Right lung (tissue), 5 donors: ENCODE data around the gene NUDT16L1. TPM values are rescaled to one million over a fixed set of nuclear protein-coding genes. Genes with fewer than 3 reads are reported as not detected.

Experiments
- DNase-seq, 2 donors: peaks; one replicate each; pipeline ENCODE4 v3.0.0-alpha.2; 2013
- polyA plus RNA-seq, 5 donors: library from polyadenylated mRNA; unstranded; fragments of 120-200 nt; gene quantifications; one replicate each; pipeline versions ENCODE4 v1.2.1 to v1.2.3, GENCODE V29; 2013; ENCODE audit warnings: inconsistent platforms in 1 of 5, low replicate concordance in 1 of 5; ENCODE audit not compliant: insufficient read length in 5 of 5, insufficient read depth in 1 of 5

Gene NUDT16L1
- polyA plus RNA-seq, 5 donors, result 26.0 to 57.7 (median 31.2) TPM

GRCh38 chr16:4680673-4681470 is 12.5 kb upstream of the NUDT16L1 start:
- DNase-seq, result no peak

- DNase-seq, result no peak
Measured at GRCh38 chr16:4681471-4682083, 11.8 kb upstream of the NUDT16L1 start.

GRCh38 chr16:4682084-4682591 is 11.2 kb upstream of the NUDT16L1 start:
- no peak for DNase-seq

GRCh38 chr16:4682616-4683254 is 10.6 kb upstream of the NUDT16L1 start:
- peak in 1 of 2 donors; percentile 26 for DNase-seq

GRCh38 chr16:4683255-4684057 is 9.9 kb upstream of the NUDT16L1 start:
- no peak for DNase-seq

- no peak for DNase-seq
Measured at GRCh38 chr16:4684058-4684715, 9.2 kb upstream of the NUDT16L1 start.

GRCh38 chr16:4684763-4685162 is 8.6 kb upstream of the NUDT16L1 start:
- DNase-seq, result no peak

- DNase-seq, result no peak
Measured at GRCh38 chr16:4685292-4685691, 8.1 kb upstream of the NUDT16L1 start.

GRCh38 chr16:4685776-4686496 is 7.4 kb upstream of the NUDT16L1 start:
- DNase-seq, result no peak

GRCh38 chr16:4686497-4687210 is 6.7 kb upstream of the NUDT16L1 start:
- no peak for DNase-seq

- DNase-seq, result no peak
Measured at GRCh38 chr16:4687416-4687815, 5.9 kb upstream of the NUDT16L1 start.

- no peak for DNase-seq
Measured at GRCh38 chr16:4687946-4688673, 5.3 kb upstream of the NUDT16L1 start.

- no peak for DNase-seq
Measured at GRCh38 chr16:4688674-4689045, 4.7 kb upstream of the NUDT16L1 start.

GRCh38 chr16:4689091-4689671 is 4.2 kb upstream of the NUDT16L1 start:
- DNase-seq, result no peak

- DNase-seq, result no peak
Measured at GRCh38 chr16:4689864-4690704, 3.3 kb upstream of the NUDT16L1 start.

- no peak for DNase-seq
Measured at GRCh38 chr16:4690946-4691665, 2.3 kb upstream of the NUDT16L1 start.
